ENCODE measurements around the gene LY6G5C.
"Not testable (repeated sequence)": the region's sequence is repeated elsewhere in the genome, so short reads cannot be mapped to it uniquely, and the experiment has no call there.

- TF ChIP-seq, protein P1, sequence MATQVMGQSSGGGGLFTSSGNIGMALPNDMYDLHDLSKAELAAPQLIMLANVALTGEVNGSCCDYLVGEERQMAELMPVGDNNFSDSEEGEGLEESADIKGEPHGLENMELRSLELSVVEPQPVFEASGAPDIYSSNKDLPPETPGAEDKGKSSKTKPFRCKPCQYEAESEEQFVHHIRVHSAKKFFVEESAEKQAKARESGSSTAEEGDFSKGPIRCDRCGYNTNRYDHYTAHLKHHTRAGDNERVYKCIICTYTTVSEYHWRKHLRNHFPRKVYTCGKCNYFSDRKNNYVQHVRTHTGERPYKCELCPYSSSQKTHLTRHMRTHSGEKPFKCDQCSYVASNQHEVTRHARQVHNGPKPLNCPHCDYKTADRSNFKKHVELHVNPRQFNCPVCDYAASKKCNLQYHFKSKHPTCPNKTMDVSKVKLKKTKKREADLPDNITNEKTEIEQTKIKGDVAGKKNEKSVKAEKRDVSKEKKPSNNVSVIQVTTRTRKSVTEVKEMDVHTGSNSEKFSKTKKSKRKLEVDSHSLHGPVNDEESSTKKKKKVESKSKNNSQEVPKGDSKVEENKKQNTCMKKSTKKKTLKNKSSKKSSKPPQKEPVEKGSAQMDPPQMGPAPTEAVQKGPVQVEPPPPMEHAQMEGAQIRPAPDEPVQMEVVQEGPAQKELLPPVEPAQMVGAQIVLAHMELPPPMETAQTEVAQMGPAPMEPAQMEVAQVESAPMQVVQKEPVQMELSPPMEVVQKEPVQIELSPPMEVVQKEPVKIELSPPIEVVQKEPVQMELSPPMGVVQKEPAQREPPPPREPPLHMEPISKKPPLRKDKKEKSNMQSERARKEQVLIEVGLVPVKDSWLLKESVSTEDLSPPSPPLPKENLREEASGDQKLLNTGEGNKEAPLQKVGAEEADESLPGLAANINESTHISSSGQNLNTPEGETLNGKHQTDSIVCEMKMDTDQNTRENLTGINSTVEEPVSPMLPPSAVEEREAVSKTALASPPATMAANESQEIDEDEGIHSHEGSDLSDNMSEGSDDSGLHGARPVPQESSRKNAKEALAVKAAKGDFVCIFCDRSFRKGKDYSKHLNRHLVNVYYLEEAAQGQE (IDR thresholded peaks at IDR 0.05): not testable (repeated sequence)
- not testable (repeated sequence) for TF ChIP-seq CTCF (IDR thresholded peaks at IDR 0.05; ENCODE audit: low read depth, low read length, missing input control); NR2F2 (IDR thresholded peaks at IDR 0.05); JUND (IDR thresholded peaks at IDR 0.05)
Observed at GRCh38 chr6:31709157-31709556, 28.3 kb upstream of the LY6G5C start.

Data from liver (tissue), 3 donors.